ENCODE measurements around the gene TMEM181. TPM values are rescaled to one million over a fixed set of nuclear protein-coding genes. Genes with fewer than 3 reads are reported as not detected.
"Not testable (repeated sequence)": the region's sequence is repeated elsewhere in the genome, so short reads cannot be mapped to it uniquely, and the experiment has no call there.

The TMEM181 gene
- total RNA-seq, 1 donor from 2014 or later: 18.4 TPM

DNA sequence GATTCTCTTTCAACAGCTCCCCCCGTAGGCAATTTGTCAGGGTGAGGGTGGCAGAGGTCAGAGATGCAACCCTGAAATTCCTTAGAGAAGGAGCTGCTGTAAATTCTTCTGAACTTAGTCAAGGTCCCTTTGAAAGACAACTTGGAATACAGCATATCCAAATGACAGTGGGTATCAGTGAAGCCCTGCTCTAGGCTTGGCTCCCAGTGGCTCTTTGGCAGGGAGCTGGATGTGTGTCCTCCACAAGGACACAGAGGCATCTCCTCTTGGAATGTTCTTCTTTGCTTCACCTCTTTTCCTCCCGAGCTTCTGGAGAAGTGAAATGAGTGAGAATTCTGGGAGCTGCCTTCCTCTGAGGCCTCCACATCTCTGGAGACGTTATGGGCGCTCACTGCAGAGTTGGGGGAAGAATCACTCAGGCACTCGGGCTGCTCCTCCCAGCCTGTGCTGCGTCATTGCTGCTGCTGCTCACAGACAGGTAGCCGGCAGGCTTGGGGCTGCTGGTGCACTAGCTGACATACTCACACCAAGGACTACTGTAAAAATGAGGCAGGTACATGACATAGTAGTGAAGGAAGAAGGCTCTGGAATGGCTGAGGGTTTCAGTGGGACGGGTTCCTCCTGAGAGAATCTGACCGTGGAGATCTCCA is 50.6 kb downstream of the TMEM181 start:
- intact Hi-C loops (cut with DNase I): no loop called here
- ATAC-seq (no peak), DNase-seq (ENCODE audit: low spot score) (peak; percentile 2)

DNA sequence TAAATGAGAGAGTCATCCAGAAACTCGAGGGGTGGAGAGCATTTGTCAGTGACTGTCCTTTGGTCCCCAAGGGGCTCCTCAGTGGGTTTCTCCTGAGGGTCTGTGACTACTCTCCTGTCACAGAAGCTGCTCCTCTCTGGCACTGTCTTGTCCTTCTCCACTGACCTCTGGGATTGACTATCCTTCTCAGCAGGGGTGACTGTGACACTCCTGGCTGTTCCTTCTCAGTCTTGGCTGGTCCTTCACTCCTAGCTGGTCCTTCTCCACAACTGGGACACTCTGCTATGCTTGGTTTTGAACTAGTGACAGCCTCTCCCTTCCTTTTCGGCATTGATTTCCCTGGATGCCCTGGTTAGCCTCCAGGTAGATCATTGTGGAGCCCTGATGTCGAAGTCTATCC is 51.1 kb downstream of the TMEM181 start:
- intact Hi-C loops (cut with DNase I): no loop called here

DNA sequence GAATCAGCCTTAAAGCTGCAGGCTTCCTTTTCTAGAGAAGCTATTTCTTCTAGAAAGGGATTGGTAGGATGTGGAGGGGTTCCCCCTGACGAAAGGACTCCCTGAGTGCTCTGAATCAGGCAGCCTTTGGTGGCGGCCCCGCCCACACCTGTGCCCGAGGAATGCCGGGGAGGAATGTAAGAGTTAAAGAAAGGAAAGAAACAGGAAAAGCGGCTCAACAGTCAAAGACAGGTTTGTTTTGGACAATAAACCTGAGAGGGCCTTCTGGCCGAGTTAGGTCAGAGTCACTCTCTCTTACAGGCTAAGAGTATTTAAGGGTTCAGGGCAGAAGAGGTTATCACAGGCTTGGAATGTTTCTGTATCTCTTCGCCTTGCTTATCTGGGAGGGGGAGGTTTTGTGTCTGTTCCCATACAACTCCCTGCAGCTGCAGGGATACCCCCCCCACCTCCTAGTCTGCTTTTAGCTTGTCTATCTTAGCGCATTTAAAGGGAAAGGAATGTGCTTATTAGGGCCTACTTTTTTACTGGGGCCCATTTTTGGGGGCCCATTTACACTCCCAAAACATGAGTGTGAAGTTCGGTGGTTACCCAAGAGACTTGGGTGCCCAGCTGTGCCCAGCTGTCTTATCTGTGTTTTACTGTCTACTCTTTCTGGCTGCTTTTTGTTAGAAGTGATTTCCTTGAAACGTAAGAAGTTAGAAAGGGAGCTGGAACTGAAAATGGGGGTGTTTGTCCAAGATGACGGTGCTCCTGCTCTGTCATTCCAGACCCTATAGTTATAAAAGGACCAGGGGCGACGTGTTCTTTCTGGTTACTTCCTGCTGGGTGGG is 51.9 kb downstream of the TMEM181 start:
- ATAC-seq (no peak), DNase-seq (ENCODE audit: low spot score) (no peak)
- intact Hi-C loops (cut with DNase I): no loop called here

More for the DNA sequence above, 51.1 kb downstream of the TMEM181 start:
- no peak for ATAC-seq
- DNase-seq (ENCODE audit: low spot score): no peak

DNA sequence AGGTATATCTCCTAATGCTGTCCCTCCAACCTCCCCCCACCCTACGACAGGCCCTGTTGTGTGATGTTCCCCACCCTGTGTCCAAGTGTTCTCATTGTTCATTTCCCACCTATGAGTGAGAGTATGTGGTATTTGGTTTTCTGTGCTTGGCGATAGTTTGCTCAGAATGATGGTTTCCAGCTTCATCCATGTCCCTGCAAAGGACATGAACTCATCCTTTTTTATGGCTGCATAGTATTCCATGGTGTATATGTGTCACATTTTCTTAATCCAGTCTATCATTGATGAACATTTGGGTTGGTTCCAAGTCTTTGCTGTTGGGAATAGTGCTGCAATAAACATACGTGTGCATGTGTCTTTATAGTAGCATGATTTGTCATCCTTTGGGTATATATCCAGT is 54.7 kb downstream of the TMEM181 start:
- DNase-seq (ENCODE audit: low spot score); intact Hi-C loops (cut with DNase I); ATAC-seq: not testable (repeated sequence)

DNA sequence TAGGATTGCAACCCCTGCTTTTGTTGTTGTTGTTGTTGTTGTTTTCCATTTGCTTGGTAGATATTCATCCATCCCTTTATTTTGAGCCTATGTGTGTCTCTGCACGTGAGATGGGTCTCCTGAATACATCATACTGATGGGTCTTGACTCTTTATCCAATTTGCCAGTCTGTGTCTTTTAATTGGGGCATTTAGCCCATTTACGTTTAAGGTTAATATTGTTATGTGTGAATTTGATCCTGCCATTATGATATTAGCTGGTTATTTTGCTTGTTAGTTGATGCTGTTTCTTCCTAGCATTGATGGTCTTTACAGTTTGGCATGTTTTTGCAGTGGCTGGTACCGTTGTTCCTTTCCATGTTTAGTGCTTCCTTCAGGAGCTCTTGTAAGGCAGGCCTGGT is 58.4 kb downstream of the TMEM181 start:
- DNase-seq (ENCODE audit: low spot score); ATAC-seq; intact Hi-C loops (cut with DNase I): not testable (repeated sequence)

DNA sequence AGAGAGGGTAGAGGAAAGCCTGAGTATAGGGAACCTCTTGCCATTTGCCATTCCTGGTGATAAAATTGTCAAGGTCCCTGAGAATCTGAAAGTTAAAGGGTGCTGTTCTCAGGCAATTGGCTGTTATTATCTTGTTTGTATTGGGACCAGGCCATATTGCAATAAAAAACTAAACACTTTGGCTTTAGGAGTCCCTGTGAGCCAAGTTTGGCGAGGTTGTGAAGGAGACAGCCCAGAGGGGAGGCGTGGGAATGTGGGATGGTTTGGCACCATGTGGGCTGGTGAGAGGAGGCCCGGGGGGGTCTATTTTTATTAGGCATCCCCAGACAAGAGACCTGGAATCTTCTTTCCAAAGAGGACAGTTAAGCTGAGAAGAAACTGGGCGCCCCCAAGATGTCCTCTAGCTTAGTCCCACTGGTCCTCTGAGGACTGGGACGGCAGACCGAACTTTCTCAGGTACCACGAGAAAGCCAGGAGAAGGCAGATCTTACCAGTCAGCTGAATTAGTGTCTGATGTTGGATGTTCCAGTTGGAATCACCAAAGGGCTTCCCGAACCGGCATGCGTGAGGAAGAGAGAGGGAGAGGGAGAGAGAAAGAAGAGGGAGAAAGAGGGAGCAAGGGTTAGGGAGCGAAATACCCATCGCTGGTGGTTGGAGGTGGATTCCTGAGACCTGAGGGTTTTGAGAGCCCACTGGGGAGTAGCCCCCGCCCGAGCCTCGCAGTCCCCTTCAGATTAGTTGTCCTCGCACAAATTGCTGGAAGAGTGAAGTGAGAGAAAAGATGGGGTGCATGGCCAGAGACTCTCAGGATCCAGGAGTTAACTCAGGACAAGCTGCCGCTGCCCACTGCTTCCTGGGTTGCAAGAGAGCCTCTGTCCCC is 60.3 kb downstream of the TMEM181 start:
- DNase-seq (ENCODE audit: low spot score): no peak
- no peak for ATAC-seq
- intact Hi-C loops (cut with DNase I): no loop called here

DNA sequence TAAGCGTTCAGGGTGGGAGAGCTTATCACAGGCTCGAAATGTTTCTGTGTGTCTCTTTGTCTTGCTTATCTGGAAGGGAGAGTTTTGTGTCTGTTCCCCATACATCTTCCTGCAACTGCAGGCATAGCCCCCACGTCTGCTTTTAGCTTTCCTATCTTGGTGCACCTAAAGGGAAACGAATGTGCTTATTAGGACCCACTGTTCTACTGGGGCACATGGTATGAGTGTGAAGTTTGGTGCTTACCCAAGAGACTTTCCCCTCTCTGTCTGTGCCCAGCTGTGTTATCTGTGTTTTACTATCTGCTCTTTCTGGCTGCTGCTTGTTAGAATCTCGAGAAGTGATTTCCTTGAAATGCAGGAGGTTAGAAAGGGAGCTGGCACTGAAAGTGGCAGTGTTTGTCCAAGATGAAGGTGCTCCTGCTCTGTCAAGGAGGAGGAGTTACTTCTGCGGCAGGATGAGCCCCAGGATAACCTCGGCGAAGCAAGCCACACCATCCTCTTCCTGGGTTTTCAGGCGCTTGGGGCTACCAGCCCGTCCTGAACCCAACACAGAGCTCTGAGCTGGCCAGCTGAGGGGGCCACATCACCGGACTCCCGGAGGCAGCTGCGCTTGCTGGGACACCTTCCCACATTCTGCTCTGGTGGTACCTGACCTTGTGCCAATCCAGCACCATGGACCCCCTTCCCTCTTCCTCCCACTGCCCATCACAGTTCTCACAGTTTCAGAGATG is 61.2 kb downstream of the TMEM181 start:
- DNase-seq (ENCODE audit: low spot score) (no peak), ATAC-seq (no peak)
- intact Hi-C loops (cut with DNase I): no loop called here

DNA sequence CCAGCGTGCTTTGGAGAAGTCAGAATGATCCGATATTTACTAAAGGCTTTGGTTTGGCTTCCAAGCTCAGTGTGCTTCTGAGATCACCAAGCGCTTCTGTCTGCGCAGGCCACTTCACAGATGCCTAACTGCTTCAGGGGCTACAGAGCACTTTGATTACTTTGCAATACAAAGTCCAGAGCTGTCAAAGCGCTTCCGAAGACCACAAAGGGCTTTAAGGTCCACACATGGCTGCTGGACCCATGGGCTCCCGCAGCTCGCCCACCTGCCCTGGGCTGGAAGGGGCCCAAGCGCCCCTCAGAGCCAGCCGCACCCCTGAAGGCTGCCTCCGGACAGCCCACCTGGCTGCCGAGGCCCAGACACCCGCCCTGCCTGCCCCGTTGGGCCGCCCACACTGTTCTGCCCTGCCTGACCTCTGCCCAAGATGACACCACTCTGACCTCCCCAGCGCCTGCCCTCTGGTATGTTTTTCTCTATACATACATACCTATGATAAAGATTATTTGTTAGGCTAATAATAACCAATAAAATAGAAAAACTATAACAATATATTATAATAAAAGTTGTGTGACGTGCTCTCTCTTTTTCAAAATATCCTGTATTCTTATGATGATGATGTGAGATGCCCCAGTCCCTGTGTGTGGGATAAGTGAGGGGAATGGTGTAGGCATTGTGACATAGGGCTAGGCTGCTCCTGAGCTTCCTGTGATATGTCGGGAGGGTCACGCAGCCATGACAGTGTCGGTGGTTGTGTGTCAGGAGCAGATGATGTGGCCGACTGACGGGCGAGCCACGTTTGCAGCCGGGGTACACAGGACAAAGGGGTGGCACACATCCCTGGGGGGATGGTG is 62.0 kb downstream of the TMEM181 start:
- DNase-seq (ENCODE audit: low spot score) (peak; percentile 36), ATAC-seq (no peak)
- intact Hi-C loops (cut with DNase I): no loop called here

DNA sequence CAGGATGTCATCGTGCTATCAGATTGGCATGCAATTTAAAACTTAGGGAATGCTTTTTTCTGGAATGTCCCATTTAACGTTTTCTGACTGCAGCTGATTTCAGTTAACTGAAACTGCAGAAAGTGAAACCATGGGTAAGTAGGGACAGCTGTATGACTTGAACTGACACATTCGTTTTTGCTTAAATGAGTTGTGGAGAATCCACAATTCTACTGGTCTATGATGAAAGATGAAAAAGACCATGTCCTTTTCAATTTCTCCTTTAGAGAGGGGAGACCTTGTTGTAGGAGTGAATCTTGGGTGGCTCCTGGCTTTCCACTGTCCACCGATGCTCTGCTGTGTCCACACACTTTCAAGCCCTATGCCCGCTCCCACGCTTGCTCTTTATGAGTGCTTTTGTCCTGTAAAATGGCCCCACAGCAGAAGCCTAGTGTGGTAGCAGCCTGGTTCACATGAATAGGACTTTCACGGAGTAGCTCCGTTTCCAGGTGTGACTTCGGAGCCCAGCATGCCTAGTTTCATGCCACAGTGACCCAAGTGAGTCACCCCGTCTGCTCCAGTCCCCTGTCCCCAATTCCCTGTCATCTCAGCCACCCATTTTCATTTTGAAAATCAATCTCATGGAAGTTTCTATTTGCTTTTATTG is 62.8 kb downstream of the TMEM181 start:
- DNase-seq (ENCODE audit: low spot score) (no peak), ATAC-seq (no peak)
- intact Hi-C loops (cut with DNase I): no loop called here

DNA sequence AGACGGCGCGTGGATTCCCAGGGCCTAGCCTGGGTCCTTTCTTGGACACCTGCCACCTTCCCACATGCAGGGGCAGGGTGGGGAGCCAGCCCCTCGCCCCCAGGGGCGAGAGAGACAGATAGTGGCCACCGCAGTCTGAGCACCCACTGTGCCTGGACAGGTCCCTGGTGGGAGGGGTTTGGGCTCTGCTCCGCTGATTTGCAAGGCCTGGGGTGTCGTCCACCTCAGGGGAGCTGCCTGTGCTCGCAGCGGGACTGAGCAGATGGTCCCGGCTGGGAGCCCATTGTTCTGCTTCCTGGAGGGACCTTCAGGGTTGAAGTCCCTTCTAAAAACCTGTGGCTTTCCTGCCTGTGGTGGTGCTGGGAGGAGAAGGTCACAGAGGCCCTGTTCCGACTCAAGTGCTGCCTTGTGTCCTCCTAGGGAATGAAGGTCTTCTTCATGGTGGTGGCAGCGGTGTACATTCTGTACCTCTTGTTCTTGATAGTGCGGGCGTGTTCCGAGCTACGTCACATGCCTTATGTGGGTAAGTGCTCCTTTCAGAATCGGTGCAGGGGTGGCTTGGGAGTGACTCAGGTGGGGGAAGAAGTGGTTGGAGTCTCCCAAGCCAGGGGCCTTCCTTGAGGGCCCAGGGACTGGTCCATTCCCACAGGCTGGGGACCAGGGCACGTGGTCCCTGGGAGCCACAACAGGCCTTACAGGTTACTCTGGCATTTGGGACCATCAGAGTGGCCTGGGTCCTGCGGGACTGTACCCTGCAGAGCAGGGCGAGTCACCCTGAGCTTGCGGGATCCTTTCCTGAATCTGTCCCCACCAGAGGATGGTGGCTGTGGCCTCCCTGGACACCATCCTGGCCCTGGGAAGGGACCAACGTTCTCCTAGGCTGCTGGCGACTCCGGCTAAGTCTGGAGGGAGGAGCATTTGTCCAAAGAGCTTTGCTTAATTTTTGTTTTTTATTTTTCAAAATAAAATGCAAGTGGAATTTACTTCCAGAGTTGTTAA is 65.1 kb downstream of the TMEM181 start:
- DNase-seq (ENCODE audit: low spot score) (no peak), ATAC-seq (no peak)
- intact Hi-C loops (cut with DNase I): no loop called here

DNA sequence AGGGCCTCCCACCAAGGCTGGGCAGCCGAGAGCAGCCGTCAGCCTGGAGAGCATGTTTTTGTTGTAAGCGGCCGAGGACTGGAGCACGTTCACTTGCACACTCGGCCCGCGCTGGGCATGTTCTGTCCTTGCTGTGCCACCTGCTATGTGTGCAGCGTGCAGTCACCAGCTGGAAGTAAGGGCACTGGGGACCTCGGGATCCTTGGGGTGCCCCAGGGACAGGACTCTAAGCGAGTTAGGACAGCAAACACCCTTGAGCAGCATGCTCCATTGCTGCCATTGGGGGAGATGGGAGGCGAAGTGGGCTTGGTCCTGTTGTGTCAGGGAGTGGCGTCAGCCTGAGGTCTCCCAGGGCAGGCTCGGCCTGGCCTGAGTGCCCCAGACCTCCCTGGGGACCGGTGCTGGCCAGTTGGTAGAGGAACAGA is 66.0 kb downstream of the TMEM181 start:
- intact Hi-C loops (cut with DNase I): no loop called here
- ATAC-seq (peak; percentile 44), DNase-seq (ENCODE audit: low spot score) (no peak)

DNA sequence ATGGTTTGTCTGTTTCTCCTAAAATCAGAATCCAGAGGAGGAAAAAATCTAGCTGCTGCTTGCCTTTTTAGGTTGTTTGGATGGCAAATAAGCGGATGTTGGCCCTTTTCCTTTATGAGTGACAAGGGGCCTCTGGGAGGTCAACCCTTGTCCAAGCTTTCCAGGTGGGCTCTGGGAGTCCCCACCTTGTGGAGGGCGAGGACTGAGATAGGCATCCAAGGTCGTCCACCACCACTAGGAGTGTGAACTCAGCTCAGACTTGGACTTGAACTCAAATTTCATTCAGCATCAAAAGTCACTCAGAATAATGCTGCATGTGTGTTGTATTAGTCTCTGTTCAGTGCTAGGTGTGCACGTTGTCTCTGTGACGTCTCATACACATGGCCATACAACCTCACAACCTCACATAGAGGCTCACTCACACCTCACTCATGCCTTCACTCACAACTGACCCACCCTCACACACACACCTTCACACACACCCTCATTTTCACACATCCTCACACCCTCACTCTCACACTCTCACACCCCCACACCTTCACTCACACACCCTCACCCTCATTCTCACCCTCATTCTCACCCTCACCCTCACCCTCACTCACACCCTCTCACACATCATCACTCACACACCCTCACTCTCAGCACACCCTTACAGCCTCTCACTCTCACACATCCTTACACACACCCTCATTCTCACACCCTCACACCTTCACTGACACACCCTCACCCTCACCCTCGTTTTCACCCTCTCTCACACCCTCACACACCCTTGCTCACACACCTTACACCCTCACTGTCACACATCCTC is 66.7 kb downstream of the TMEM181 start:
- DNase-seq (ENCODE audit: low spot score) (no peak), ATAC-seq (no peak)
- intact Hi-C loops (cut with DNase I): no loop called here

DNA sequence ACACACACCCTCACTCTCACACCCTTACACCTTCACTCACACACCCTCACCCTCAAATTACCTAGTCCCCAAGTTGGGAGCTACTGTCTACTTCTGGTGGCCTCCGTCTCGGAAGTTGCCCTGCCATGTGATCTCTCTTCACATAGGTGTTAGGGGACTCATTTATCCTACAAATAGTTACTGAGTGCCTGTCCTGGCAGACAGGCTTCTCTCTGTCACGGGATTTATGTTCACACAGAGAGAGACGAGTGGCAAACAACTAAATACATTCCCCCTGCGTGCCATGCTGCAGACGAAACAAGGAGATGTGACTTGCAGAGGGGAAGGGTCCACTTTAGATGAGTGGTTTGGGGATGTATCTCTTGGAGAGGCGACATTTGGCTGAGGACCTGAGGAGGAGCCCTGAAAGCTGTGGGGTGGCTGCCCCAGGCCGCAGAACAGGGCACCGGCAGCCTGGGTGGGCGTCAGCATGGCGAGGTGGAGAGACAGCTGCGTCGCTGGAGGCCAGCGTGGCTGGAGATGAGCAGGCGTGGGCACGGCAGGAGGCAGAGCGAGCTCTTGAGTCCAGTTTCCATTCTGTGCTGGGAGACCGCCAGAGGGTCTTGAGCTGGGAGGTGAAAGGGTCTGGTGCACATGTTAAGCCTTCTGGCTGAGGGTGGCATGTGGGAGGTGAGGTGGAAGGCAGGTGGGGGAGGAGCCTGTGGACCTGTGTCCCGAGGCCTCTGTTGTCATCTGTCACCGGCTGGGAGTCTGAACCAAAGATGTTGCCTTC is 67.5 kb downstream of the TMEM181 start:
- DNase-seq (ENCODE audit: low spot score) (no peak), ATAC-seq (no peak)
- intact Hi-C loops (cut with DNase I): no loop called here

DNA sequence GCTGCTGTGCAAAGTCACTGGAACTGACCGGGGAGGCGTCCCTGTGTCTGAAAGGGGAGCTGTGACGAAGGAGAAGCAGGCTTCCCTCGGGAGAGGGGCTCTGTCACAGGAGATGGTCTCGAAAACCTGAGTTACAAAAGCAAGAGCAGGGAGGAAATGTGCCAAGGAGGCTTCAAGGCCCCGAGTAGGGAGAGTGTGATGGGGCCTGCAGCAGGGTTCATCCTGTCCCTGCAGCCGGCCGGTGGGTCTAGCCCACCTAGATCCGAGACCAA is 68.0 kb downstream of the TMEM181 start:
- intact Hi-C loops (cut with DNase I): no loop called here
- ATAC-seq (no peak), DNase-seq (ENCODE audit: low spot score) (no peak)

DNA sequence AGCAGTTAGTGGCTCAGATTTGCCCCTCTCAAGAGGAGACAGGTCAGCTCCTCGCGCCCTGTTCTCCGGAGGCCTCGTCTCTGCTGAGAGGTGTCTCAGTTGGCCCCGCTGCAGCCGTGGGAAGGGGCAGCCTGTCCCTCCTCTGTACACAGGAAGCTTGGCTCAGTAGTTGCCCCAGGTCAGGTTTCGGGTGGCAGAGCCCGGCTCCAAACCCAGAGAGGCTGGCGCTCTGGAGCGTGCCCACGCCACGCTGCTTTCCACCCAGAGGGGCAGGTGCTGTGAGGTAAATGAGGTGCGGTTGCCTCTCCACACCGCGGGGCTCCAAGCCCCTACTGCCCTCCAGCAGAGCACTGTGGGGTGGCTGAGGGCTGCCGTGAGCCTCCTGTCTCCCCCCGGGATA is 68.7 kb downstream of the TMEM181 start:
- DNase-seq (ENCODE audit: low spot score): no peak
- ATAC-seq: no peak
- intact Hi-C loops (cut with DNase I): no loop called here
